Measurements from ENCODE around the gene MAP1B.

The MAP1B gene

DNA sequence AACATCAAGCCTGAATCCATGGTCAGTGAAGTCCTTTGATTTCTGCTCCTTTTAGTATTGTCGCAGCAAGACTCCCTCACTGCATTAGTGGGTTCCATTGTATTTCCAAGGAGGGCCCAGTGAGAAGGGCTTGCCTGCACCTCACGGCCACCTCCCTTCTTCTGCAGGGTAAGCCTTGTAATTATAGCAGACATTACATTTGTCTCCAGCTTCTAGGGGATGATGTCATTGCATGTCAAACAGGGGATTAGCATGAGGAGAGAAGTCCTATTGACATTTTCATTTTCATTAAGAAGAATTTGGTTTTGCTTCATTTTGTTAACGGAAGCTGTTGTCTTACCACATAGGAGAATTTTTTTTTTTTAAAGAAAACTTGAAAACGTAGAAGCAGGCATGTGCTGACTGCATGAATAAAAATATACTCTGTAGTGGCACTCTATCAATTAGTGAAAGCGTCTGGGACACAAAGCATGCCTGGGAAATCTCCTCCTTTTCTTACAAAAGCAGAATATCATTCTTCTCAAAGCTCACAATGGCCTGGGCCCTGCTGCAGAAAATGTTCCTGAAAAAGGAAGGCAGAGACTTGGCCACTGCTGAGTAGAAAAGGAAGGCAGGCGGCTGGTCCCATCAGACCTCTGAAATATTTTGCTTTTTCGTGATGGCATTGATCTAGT lies 27.1 kb downstream of the MAP1B start:
- no peak for DNase-seq

GRCh38 chr5:72137826-72138409 lies 30.6 kb downstream of the MAP1B start:
- DNase-seq = no peak

- DNase-seq = no peak
Measured at GRCh38 chr5:72138943-72139521, 31.8 kb downstream of the MAP1B start.

GRCh38 chr5:72140711-72141110 lies 33.4 kb downstream of the MAP1B start:
- DNase-seq = no peak

DNA sequence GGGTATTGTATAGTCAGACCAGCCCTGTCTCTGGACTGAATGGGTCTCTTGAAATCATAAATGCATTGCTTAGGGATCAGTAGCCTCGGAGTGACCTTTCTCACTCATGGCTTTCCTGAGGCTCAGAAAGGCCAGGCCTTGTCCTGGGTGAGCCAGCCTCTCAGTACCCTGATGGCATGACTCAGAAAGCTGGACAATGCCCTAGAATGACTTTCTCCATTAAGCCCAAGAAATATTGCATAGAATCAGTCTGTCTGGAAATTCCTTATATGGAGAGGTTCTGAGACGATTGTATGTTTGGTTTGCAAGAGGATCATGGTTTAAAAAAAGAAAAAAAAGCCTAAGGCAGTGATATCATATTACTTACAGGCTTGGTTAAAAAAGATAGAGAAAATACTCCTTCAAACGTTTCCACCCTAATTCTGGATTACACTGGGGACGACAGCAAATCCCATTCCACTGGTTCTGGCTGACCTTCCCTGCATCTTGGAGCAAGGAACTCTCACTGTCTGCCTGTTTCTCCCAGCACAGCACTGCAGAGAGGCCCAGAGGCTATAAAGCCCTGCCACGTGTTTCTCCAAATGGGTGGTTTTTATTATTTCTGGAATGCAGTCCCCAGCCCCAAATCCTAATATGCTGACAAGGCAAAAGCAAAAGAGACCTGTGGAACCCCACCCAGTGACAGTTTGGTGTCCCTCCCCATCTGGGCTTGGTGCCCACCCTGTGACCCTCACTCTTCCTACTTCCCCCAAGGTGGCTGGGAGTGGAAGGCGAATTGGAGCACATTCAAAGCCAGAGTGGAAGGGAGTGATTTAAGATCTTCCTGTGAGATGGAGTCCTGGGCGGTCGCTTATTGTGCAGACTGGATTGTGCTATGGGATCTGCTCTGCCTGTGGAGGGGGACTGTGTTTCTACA lies 34.4 kb downstream of the MAP1B start:
- no peak for DNase-seq

DNA sequence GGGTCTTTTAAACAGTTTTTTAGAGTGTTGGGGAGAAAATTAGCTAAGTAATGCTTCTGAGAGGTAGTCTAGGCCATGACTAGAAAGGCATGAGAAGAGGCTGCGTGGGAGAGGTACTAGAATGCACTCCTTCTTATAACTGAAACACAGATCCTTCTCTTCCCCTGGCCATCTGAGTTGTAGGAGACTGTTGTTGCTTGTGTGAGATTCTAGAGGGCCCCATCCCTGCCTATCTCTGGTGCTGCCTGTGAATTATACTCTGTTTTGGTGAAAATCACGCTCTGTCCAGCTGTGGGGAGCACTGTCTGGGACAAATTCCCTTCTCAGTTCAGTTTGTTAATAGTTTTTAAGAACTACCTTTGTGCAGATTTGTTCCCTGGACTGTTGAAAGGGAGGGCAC lies 37.5 kb downstream of the MAP1B start:
- no peak for DNase-seq

- DNase-seq = no peak
Measured at GRCh38 chr5:72145348-72145747, 38.1 kb downstream of the MAP1B start.

- no peak for DNase-seq
Measured at GRCh38 chr5:72146056-72146455, 38.8 kb downstream of the MAP1B start.

- DNase-seq = no peak
Measured at GRCh38 chr5:72147569-72147968, 40.3 kb downstream of the MAP1B start.

DNA sequence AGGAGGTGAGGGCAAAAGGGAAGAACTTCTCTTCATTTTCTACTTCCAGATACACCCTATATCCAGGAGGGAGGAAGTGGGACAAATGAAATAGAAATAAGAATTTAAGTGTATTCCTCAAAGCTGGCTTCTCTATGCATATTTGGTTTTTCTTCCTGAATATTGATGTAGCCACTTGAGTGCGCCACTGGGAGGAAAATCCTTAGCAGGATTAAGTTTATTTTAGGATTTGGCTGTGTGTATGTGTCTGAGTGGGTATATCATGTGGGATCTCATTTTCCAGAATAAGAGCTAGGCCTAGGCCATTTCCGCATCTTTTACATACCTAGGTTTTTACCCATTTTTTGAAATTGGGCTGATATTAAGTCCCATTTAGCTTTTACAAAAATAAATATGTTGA lies 42.5 kb downstream of the MAP1B start:
- DNase-seq = no peak

- no peak for DNase-seq
Measured at GRCh38 chr5:72151169-72151568, 43.9 kb downstream of the MAP1B start.

DNA sequence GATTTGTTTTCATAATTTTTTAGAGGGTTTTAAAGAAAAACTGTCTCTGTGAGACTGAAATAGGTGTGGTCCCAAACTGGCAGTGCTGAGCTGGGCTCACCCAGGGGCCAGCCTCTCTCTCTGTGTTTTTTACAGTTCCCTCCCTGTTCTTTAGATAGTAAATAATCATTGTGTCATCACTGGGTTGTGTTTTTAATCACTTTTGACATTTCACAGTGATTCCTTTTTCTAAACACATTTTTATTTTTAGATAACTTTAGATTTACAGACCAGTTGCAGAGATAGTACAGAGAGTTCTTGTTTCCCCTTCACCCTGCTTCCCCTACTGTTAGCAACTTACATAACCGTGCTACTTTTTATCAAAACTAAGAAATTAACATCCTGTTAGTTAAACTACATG lies 44.4 kb downstream of the MAP1B start:
- no peak for DNase-seq

DNA sequence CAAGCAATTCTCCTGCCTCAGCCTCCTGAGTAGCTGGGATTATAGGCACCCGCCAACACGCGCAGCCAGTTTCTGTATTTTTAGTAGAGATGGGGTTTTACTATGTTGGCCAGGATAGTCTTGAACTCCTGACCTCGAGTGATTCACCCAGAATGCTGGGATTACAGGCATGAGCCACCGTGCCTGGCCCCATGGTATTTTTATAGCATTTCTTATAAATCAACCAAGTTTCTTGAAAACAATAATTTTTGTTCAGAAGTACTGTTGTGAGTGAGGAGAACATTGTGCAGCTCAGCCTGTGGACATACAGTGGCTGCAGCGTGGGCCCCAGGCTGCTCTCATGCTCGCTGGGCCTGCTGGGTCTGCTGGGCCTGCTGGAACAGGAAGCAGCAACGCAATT lies 45.3 kb downstream of the MAP1B start:
- DNase-seq = no peak

DNA sequence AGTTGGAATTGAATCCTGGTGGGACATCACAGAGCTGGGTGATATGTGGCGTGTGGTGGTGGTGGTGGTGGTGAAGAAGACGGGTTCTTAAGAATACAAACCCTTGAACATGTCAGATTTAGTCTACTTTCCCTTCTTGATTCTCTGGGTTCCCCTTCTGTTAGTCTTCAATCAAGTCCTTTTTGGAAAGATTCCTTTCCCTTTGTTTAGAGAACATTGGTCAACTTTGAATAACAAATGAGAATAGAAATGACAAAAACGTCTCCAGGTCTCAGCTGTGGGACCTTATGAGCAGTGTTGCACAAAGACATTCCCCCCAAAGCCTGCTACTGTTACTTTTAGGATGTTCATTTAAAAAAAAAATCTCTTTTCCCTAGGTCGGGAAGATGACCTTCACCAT lies 46.3 kb downstream of the MAP1B start:
- DNase-seq = no peak

DNA sequence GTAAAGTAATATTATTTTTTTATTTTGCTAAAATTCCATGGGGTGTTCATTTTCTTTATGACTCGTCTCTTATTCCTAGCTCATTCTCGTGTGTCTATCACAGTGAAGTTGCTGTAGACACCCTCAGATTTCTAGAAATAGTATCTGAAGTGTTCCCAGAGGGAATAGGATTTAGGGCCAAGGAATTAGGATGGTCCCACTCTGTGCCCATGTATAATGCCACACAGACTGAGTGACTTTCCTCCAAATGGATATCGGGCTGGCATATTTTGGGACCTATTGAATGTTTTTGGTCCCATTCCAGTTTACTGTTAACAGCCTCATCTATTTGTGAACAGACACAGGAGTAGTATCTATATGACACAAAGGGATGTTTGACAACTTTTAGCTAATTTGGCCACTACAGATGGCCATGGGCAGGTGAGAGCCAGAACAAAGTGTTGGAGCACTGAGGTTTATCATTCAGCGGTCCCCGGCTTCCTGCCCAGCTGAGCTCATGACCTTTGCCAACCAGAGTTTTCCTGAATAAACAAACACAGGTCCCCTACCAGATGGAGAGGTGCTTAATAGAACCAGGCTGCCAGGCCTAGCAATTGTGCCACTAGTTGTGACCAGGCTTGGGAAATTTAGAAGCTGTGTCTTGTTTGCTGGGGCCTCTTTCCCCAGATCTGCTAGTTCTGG lies 46.9 kb downstream of the MAP1B start:
- no peak for DNase-seq

- no peak for DNase-seq
Measured at GRCh38 chr5:72156946-72157624, 49.8 kb downstream of the MAP1B start.

- DNase-seq = no peak
Measured at GRCh38 chr5:72157625-72157962, 50.3 kb downstream of the MAP1B start.

DNA sequence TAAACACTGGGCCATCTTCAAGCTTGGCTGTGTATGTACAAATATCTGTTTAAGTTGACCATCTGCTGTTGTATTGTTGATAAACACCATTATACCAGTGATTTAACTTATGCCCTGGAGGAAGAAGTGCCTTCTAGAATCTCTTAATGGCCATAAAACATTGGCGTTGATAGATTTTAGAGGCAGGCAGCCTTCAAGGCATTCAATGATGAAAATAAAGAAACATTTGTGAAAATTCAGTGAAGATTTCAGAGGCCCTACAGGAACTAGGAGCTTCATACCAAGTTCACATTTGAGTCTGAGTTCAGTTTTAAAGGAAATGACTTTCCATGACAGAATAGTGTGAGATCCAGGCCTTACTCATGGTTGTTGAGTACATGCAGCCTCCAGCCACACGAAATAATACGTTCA lies 52.2 kb downstream of the MAP1B start:
- DNase-seq = no peak

GRCh38 chr5:72160329-72160728 lies 53.1 kb downstream of the MAP1B start:
- no peak for DNase-seq

DNA sequence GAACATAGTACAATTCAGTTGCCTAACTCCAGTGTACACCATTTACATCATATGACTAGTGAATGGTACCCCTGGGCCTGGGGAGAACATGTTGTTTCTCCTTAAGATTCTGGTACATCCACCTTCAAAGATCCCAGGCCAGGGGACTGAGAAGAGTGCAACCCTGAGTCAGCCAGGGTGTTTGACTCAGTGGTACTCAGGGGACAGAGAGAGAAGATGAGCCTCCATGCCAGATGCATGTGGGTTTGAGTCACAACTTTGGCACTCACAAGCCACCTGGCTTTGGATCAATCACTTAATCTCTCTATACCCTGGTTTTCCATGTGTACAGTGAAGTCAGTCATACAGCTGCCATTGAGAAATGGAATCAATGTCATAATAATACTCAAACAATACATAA lies 53.7 kb downstream of the MAP1B start:
- no peak for DNase-seq

DNA sequence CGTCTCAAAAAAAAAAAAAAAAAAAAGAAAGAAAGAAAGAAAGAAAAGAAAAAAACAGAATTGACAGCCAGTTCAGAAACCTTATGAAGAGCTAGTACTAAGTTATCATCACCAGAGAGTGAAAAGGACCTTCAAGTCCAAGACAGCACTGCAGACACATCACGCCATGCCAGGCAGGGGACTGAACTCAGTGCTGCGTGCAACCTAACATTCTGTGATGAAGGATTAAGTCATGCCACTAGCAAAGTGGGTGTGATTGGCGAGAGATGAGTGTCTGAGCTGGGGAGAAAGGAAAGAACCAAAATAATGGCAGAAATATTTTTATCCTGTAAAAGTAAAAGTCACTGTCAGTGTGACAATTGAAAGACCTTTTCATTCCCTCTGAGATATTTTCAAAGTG lies 54.7 kb downstream of the MAP1B start:
- no peak for DNase-seq

- no peak for DNase-seq
Measured at GRCh38 chr5:72163349-72163983, 56.2 kb downstream of the MAP1B start.
